K562 (cell line): ENCODE data around the gene POLR2L.

ENCODE experiments used
- EP300 ChIP-seq: IDR thresholded peaks from 2 replicates; pipeline ENCODE4 v1.6.1; 2012; ENCODE audit warnings: low read length, improper control_type of control experiment
- KAT7 ChIP-seq: sonication (generic); formaldehyde crosslinking; IDR thresholded peaks from 2 replicates; pipeline ENCODE4 v1.8.0; 2022; ENCODE audit warnings: missing genetic modification reagents, mild to moderate bottlenecking, borderline replicate concordance
- NFE2 ChIP-seq: IDR thresholded peaks from 2 replicates; pipeline ENCODE4 v1.6.1; 2014; ENCODE audit warnings: antibody characterized with exemption, low read depth
- POLR2A ChIP-seq: fragments of 450-650 bp; conservative IDR thresholded peaks from 2 replicates; pipeline ENCODE4 v1.6.1; 2016
- SMC3 ChIP-seq: conservative IDR thresholded peaks from 2 replicates; pipeline ENCODE4 v1.6.1; 2011; ENCODE audit warnings: low read depth, low read length, improper control_type of control experiment; ENCODE audit not compliant: insufficient read depth
- TF ChIP-seq, protein P1 (sequence below), 3 experiments: IDR thresholded peaks in 2 of 3; conservative IDR thresholded peaks in 1 of 3; 2 replicates each; pipeline ENCODE4 v1.5.1; 2011 to 2012; ENCODE audit warnings: low read length in 3 of 3, mild to moderate bottlenecking in 3 of 3, control low read depth in 2 of 3, improper control_type of control experiment in 1 of 3, inconsistent platforms in 1 of 3, low read depth in 1 of 3, mixed read lengths in 1 of 3, moderate library complexity in 1 of 3; ENCODE audit not compliant: insufficient read depth in 2 of 3
- TF ChIP-seq, protein P2 (sequence below): fragments of 450-650 bp; IDR thresholded peaks from 2 replicates; pipeline ENCODE4 v1.7.0; 2016; ENCODE audit warnings: borderline replicate concordance
- TF ChIP-seq, protein P3 (sequence below), 2 experiments: fragments of 450-650 bp; conservative IDR thresholded peaks; 2 replicates each; pipeline ENCODE4 v1.6.1; 2017; ENCODE audit warnings: mild to moderate bottlenecking in 2 of 2, moderate library complexity in 2 of 2
- TF ChIP-seq, protein P4 (sequence below): sonication (generic); formaldehyde crosslinking; IDR thresholded peaks from 2 replicates; pipeline ENCODE4 v1.5.0; 2020; ENCODE audit warnings: missing genetic modification reagents

DNA sequence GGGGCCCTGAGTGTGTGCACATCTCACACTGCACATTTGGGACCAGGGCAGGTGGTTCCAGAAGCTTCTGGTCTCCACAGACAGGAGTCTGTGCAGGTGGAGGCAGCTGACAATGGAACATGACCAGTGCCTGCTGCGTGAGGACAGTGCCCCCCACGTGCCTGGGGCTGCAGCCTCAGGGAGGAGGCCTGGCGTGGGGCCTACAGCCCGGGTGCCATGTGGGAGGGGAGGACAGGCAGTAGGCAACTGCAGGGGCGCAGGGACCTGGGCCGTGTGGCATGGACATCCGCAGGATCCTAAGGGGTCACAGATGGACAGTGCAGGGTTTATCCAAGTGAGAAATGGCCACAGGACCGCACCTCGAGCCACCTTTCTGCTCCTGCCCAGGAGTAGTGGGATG, 29.1 kb upstream of the POLR2L start:
- TF ChIP-seq, protein P1, sequence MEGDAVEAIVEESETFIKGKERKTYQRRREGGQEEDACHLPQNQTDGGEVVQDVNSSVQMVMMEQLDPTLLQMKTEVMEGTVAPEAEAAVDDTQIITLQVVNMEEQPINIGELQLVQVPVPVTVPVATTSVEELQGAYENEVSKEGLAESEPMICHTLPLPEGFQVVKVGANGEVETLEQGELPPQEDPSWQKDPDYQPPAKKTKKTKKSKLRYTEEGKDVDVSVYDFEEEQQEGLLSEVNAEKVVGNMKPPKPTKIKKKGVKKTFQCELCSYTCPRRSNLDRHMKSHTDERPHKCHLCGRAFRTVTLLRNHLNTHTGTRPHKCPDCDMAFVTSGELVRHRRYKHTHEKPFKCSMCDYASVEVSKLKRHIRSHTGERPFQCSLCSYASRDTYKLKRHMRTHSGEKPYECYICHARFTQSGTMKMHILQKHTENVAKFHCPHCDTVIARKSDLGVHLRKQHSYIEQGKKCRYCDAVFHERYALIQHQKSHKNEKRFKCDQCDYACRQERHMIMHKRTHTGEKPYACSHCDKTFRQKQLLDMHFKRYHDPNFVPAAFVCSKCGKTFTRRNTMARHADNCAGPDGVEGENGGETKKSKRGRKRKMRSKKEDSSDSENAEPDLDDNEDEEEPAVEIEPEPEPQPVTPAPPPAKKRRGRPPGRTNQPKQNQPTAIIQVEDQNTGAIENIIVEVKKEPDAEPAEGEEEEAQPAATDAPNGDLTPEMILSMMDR (IDR thresholded peaks at IDR 0.05 in 2 of 3, conservative IDR thresholded peaks at IDR 0.05 in 1 of 3; ENCODE audit: insufficient read depth in 2 of 3, low read depth in 1 of 3, low read length in 3 of 3) = no peak
- no peak for TF ChIP-seq KAT7 (CRISPR knock-in tag)
- TF ChIP-seq NFE2 = no peak
- TF ChIP-seq, protein P2, sequence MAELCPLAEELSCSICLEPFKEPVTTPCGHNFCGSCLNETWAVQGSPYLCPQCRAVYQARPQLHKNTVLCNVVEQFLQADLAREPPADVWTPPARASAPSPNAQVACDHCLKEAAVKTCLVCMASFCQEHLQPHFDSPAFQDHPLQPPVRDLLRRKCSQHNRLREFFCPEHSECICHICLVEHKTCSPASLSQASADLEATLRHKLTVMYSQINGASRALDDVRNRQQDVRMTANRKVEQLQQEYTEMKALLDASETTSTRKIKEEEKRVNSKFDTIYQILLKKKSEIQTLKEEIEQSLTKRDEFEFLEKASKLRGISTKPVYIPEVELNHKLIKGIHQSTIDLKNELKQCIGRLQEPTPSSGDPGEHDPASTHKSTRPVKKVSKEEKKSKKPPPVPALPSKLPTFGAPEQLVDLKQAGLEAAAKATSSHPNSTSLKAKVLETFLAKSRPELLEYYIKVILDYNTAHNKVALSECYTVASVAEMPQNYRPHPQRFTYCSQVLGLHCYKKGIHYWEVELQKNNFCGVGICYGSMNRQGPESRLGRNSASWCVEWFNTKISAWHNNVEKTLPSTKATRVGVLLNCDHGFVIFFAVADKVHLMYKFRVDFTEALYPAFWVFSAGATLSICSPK = no peak
- TF ChIP-seq SMC3 = no peak
- TF ChIP-seq, protein P3, sequence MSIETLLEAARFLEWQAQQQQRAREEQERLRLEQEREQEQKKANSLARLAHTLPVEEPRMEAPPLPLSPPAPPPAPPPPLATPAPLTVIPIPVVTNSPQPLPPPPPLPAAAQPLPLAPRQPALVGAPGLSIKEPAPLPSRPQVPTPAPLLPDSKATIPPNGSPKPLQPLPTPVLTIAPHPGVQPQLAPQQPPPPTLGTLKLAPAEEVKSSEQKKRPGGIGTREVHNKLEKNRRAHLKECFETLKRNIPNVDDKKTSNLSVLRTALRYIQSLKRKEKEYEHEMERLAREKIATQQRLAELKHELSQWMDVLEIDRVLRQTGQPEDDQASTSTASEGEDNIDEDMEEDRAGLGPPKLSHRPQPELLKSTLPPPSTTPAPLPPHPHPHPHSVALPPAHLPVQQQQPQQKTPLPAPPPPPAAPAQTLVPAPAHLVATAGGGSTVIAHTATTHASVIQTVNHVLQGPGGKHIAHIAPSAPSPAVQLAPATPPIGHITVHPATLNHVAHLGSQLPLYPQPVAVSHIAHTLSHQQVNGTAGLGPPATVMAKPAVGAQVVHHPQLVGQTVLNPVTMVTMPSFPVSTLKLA (conservative IDR thresholded peaks at IDR 0.05) = no peak
- TF ChIP-seq EP300 = no peak
- TF ChIP-seq, protein P4, sequence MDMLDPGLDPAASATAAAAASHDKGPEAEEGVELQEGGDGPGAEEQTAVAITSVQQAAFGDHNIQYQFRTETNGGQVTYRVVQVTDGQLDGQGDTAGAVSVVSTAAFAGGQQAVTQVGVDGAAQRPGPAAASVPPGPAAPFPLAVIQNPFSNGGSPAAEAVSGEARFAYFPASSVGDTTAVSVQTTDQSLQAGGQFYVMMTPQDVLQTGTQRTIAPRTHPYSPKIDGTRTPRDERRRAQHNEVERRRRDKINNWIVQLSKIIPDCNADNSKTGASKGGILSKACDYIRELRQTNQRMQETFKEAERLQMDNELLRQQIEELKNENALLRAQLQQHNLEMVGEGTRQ (CRISPR knock-in tag) = no peak
- TF ChIP-seq POLR2A = no peak
